ENCODE results near the gene EXOC8.

EXOC8 gene

GRCh38 chr1:231329483-231329882, 8.2 kb downstream of the EXOC8 start:
- ChIA-PET POLR2A (interaction anchor here (1.2 kb wide), 1 partner anchor 23 kb away, joined by 3 read pairs; no protein-coding TSS in a partner anchor), CTCF (no interaction called here)
- no peak for DNase-seq
- WGBS (ENCODE audit: insufficient coverage), result no CpG with 5 or more reads among the region's 7 CpGs
- Histone ChIP-seq H3K27ac (ENCODE audit: insufficient read depth in 1 of 2, low read depth in 1 of 2, low read length in 2 of 2, poor library complexity in 1 of 2, severe bottlenecking in 2 of 2) (no peak overlapping the region), H3K36me3 (ENCODE audit: control insufficient read depth in 4 of 4, insufficient read depth in 4 of 4, low read length in 3 of 4) (peaks cover 0 to 4% (median 2%) of the 10 kb centered on the region in 4 experiments), H3K9me3 (ENCODE audit: control extremely low read depth in 1 of 5, control insufficient read depth in 4 of 5, insufficient read depth in 2 of 5, low read depth in 1 of 5, low read length in 4 of 5) (no peaks in the 10 kb centered on the region), H3K27me3 (replicated peaks in 2 of 5; ENCODE audit: control insufficient read depth in 4 of 5, insufficient read depth in 5 of 5, low read length in 4 of 5) (no peaks in the 10 kb centered on the region), H3K4me1 (ENCODE audit: control extremely low read depth in 1 of 4, control insufficient read depth in 4 of 4, insufficient read depth in 4 of 4, low read length in 3 of 4) (peaks cover 4 to 11% (median 10%) of the 10 kb centered on the region in 4 experiments), H3K4me3 (ENCODE audit: control insufficient read depth in 1 of 7, extremely low read depth in 1 of 7, insufficient read depth in 4 of 7, low read depth in 2 of 7, low read length in 6 of 7) (no peak overlapping the region)

GRCh38 chr1:231327617-231328016, 10.0 kb downstream of the EXOC8 start:
- ChIA-PET CTCF (interaction anchor here (0.8 kb wide), 1 partner anchor 9 kb away, joined by 3 read pairs; no protein-coding TSS in a partner anchor), POLR2A (no interaction called here)
- Histone ChIP-seq H3K36me3 (ENCODE audit: control insufficient read depth in 4 of 4, insufficient read depth in 4 of 4, low read length in 3 of 4) (peaks cover 0 to 3% (median 1%) of the 10 kb centered on the region in 4 experiments), H3K27ac (ENCODE audit: insufficient read depth in 1 of 2, low read depth in 1 of 2, low read length in 2 of 2, poor library complexity in 1 of 2, severe bottlenecking in 2 of 2) (no peak overlapping the region), H3K9me3 (ENCODE audit: control extremely low read depth in 1 of 5, control insufficient read depth in 4 of 5, insufficient read depth in 2 of 5, low read depth in 1 of 5, low read length in 4 of 5) (no peaks in the 10 kb centered on the region), H3K27me3 (replicated peaks in 2 of 5; ENCODE audit: control insufficient read depth in 4 of 5, insufficient read depth in 5 of 5, low read length in 4 of 5) (no peaks in the 10 kb centered on the region), H3K4me1 (ENCODE audit: control extremely low read depth in 1 of 4, control insufficient read depth in 4 of 4, insufficient read depth in 4 of 4, low read length in 3 of 4) (no peaks in the 10 kb centered on the region), H3K4me3 (ENCODE audit: control insufficient read depth in 1 of 7, extremely low read depth in 1 of 7, insufficient read depth in 4 of 7, low read depth in 2 of 7, low read length in 6 of 7) (no peak overlapping the region)
- WGBS (ENCODE audit: insufficient coverage), result 100% methylated on average over 1 of the region's 5 CpGs
- no peak for DNase-seq

GRCh38 chr1:231326248-231326647, 11.4 kb downstream of the EXOC8 start:
- Histone ChIP-seq H3K27ac (ENCODE audit: insufficient read depth in 1 of 2, low read depth in 1 of 2, low read length in 2 of 2, poor library complexity in 1 of 2, severe bottlenecking in 2 of 2) (no peak overlapping the region), H3K27me3 (replicated peaks in 2 of 5; ENCODE audit: control insufficient read depth in 4 of 5, insufficient read depth in 5 of 5, low read length in 4 of 5) (no peaks in the 10 kb centered on the region), H3K4me1 (ENCODE audit: control extremely low read depth in 1 of 4, control insufficient read depth in 4 of 4, insufficient read depth in 4 of 4, low read length in 3 of 4) (no peaks in the 10 kb centered on the region), H3K9me3 (ENCODE audit: control extremely low read depth in 1 of 5, control insufficient read depth in 4 of 5, insufficient read depth in 2 of 5, low read depth in 1 of 5, low read length in 4 of 5) (no peaks in the 10 kb centered on the region), H3K4me3 (ENCODE audit: control insufficient read depth in 1 of 7, extremely low read depth in 1 of 7, insufficient read depth in 4 of 7, low read depth in 2 of 7, low read length in 6 of 7) (no peak overlapping the region), H3K36me3 (ENCODE audit: control insufficient read depth in 4 of 4, insufficient read depth in 4 of 4, low read length in 3 of 4) (peaks cover 0 to 2% (median 0%) of the 10 kb centered on the region in 4 experiments)
- POLR2A ChIA-PET, result no interaction called here
- no CpG with 5 or more reads among the region's 1 CpG for WGBS (ENCODE audit: insufficient coverage)
- CTCF ChIA-PET, result interaction anchor here (1.6 kb wide), 1 partner anchor 21 kb away, joined by 3 read pairs; no protein-coding TSS in a partner anchor
- no peak for DNase-seq

GRCh38 chr1:231324660-231325059, 13.0 kb downstream of the EXOC8 start:
- H3K9me3 ChIP-seq (ENCODE audit: control extremely low read depth in 1 of 5, control insufficient read depth in 4 of 5, insufficient read depth in 2 of 5, low read depth in 1 of 5, low read length in 4 of 5), result no peaks in the 10 kb centered on the region
- H3K4me3 ChIP-seq (ENCODE audit: control insufficient read depth in 1 of 7, extremely low read depth in 1 of 7, insufficient read depth in 4 of 7, low read depth in 2 of 7, low read length in 6 of 7), result no peak overlapping the region
- WGBS (ENCODE audit: insufficient coverage), result 100% methylated on average over 3 of the region's 5 CpGs
- H3K27ac ChIP-seq (ENCODE audit: insufficient read depth in 1 of 2, low read depth in 1 of 2, low read length in 2 of 2, poor library complexity in 1 of 2, severe bottlenecking in 2 of 2), result no peak overlapping the region
- CTCF ChIA-PET, result interaction anchor here (0.6 to 1.6 kb wide), 3 partner anchors 8 to 19 kb away, joined by 3 read pairs; no protein-coding TSS in a partner anchor
- H3K27me3 ChIP-seq (replicated peaks in 2 of 5; ENCODE audit: control insufficient read depth in 4 of 5, insufficient read depth in 5 of 5, low read length in 4 of 5), result no peaks in the 10 kb centered on the region
- H3K36me3 ChIP-seq (ENCODE audit: control insufficient read depth in 4 of 4, insufficient read depth in 4 of 4, low read length in 3 of 4), result no peaks in the 10 kb centered on the region
- no peaks in the 10 kb centered on the region for H3K4me1 ChIP-seq (ENCODE audit: control extremely low read depth in 1 of 4, control insufficient read depth in 4 of 4, insufficient read depth in 4 of 4, low read length in 3 of 4)
- no peak for DNase-seq
- POLR2A ChIA-PET, result no interaction called here

GRCh38 chr1:231322880-231323530, 14.6 kb downstream of the EXOC8 start:
- Histone ChIP-seq H3K9me3 (ENCODE audit: control extremely low read depth in 1 of 5, control insufficient read depth in 4 of 5, insufficient read depth in 2 of 5, low read depth in 1 of 5, low read length in 4 of 5) (no peaks in the 10 kb centered on the region), H3K27me3 (replicated peaks in 2 of 5; ENCODE audit: control insufficient read depth in 4 of 5, insufficient read depth in 5 of 5, low read length in 4 of 5) (no peaks in the 10 kb centered on the region), H3K36me3 (ENCODE audit: control insufficient read depth in 4 of 4, insufficient read depth in 4 of 4, low read length in 3 of 4) (no peaks in the 10 kb centered on the region), H3K4me1 (ENCODE audit: control extremely low read depth in 1 of 4, control insufficient read depth in 4 of 4, insufficient read depth in 4 of 4, low read length in 3 of 4) (no peaks in the 10 kb centered on the region), H3K4me3 (ENCODE audit: control insufficient read depth in 1 of 7, extremely low read depth in 1 of 7, insufficient read depth in 4 of 7, low read depth in 2 of 7, low read length in 6 of 7) (no peak overlapping the region), H3K27ac (ENCODE audit: insufficient read depth in 1 of 2, low read depth in 1 of 2, low read length in 2 of 2, poor library complexity in 1 of 2, severe bottlenecking in 2 of 2) (no peak overlapping the region)
- POLR2A ChIA-PET, result no interaction called here
- DNase-seq, result no peak
- CTCF ChIA-PET, result no interaction called here
- 83% methylated on average over 6 of the region's 7 CpGs for WGBS (ENCODE audit: insufficient coverage)

- ChIA-PET POLR2A (no interaction called here), CTCF (no interaction called here)
- no peaks in the 10 kb centered on the region for H3K36me3 ChIP-seq (ENCODE audit: control insufficient read depth in 4 of 4, insufficient read depth in 4 of 4, low read length in 3 of 4)
- no peak overlapping the region for H3K27ac ChIP-seq (ENCODE audit: insufficient read depth in 1 of 2, low read depth in 1 of 2, low read length in 2 of 2, poor library complexity in 1 of 2, severe bottlenecking in 2 of 2)
- DNase-seq, result no peak
- no peaks in the 10 kb centered on the region for H3K27me3 ChIP-seq (replicated peaks in 2 of 5; ENCODE audit: control insufficient read depth in 4 of 5, insufficient read depth in 5 of 5, low read length in 4 of 5)
- H3K4me1 ChIP-seq (ENCODE audit: control extremely low read depth in 1 of 4, control insufficient read depth in 4 of 4, insufficient read depth in 4 of 4, low read length in 3 of 4), result no peaks in the 10 kb centered on the region
- no peak overlapping the region for H3K4me3 ChIP-seq (ENCODE audit: control insufficient read depth in 1 of 7, extremely low read depth in 1 of 7, insufficient read depth in 4 of 7, low read depth in 2 of 7, low read length in 6 of 7)
- no peaks in the 10 kb centered on the region for H3K9me3 ChIP-seq (ENCODE audit: control extremely low read depth in 1 of 5, control insufficient read depth in 4 of 5, insufficient read depth in 2 of 5, low read depth in 1 of 5, low read length in 4 of 5)
- WGBS (ENCODE audit: insufficient coverage), result 93% methylated on average over 7 of the region's 9 CpGs
Observed at GRCh38 chr1:231319080-231319479, 18.6 kb downstream of the EXOC8 start.

GRCh38 chr1:231318568-231318967, 19.1 kb downstream of the EXOC8 start:
- 96% methylated on average over 4 of the region's 4 CpGs for WGBS (ENCODE audit: insufficient coverage)
- H3K4me3 ChIP-seq (ENCODE audit: control insufficient read depth in 1 of 7, extremely low read depth in 1 of 7, insufficient read depth in 4 of 7, low read depth in 2 of 7, low read length in 6 of 7), result no peak overlapping the region
- H3K27me3 ChIP-seq (replicated peaks in 2 of 5; ENCODE audit: control insufficient read depth in 4 of 5, insufficient read depth in 5 of 5, low read length in 4 of 5), result no peaks in the 10 kb centered on the region
- H3K9me3 ChIP-seq (ENCODE audit: control extremely low read depth in 1 of 5, control insufficient read depth in 4 of 5, insufficient read depth in 2 of 5, low read depth in 1 of 5, low read length in 4 of 5), result no peaks in the 10 kb centered on the region
- ChIA-PET POLR2A (no interaction called here), CTCF (interaction anchor here (1.1 kb wide), 1 partner anchor 9 kb away, joined by 3 read pairs; no protein-coding TSS in a partner anchor)
- no peaks in the 10 kb centered on the region for H3K4me1 ChIP-seq (ENCODE audit: control extremely low read depth in 1 of 4, control insufficient read depth in 4 of 4, insufficient read depth in 4 of 4, low read length in 3 of 4)
- no peak overlapping the region for H3K27ac ChIP-seq (ENCODE audit: insufficient read depth in 1 of 2, low read depth in 1 of 2, low read length in 2 of 2, poor library complexity in 1 of 2, severe bottlenecking in 2 of 2)
- no peaks in the 10 kb centered on the region for H3K36me3 ChIP-seq (ENCODE audit: control insufficient read depth in 4 of 4, insufficient read depth in 4 of 4, low read length in 3 of 4)
- DNase-seq, result no peak

All from common myeloid progenitor, CD34-positive (primary cell).